Body of pancreas (tissue), 4 donors: Measurements from ENCODE around the gene NAALADL1.

Experiments
- POLR2A ChIP-seq, 3 donors: fragments of 450-650 bp; IDR thresholded peaks; one replicate each; pipeline ENCODE4 v1.6.1; 2016; ENCODE audit warnings: antibody characterized with exemption in 3 of 3, mild to moderate bottlenecking in 2 of 3
- TF ChIP-seq, protein P1 (sequence below), 7 experiments: fragments of 450-650 bp in 4 of 7; fragments of 200-600 bp in 3 of 7; sonication (generic) in 3 of 7; IDR thresholded peaks; one replicate each; pipeline ENCODE4 v1.5.1; 2016 to 2019; ENCODE audit warnings: antibody characterized with exemption in 7 of 7

- TF ChIP-seq POLR2A (IDR thresholded peaks at IDR 0.05): no peak
- TF ChIP-seq, protein P1, sequence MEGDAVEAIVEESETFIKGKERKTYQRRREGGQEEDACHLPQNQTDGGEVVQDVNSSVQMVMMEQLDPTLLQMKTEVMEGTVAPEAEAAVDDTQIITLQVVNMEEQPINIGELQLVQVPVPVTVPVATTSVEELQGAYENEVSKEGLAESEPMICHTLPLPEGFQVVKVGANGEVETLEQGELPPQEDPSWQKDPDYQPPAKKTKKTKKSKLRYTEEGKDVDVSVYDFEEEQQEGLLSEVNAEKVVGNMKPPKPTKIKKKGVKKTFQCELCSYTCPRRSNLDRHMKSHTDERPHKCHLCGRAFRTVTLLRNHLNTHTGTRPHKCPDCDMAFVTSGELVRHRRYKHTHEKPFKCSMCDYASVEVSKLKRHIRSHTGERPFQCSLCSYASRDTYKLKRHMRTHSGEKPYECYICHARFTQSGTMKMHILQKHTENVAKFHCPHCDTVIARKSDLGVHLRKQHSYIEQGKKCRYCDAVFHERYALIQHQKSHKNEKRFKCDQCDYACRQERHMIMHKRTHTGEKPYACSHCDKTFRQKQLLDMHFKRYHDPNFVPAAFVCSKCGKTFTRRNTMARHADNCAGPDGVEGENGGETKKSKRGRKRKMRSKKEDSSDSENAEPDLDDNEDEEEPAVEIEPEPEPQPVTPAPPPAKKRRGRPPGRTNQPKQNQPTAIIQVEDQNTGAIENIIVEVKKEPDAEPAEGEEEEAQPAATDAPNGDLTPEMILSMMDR (IDR thresholded peaks at IDR 0.05): no peak
These were observed 48.7 kb upstream of the NAALADL1 start for GRCh38 chr11:65107078-65107477.
